ENCODE measurements around the gene PAFAH1B2. TPM values are rescaled to one million over a fixed set of nuclear protein-coding genes. Genes with fewer than 3 reads are reported as not detected.
"Not testable (repeated sequence)": the region's sequence is repeated elsewhere in the genome, so short reads cannot be mapped to it uniquely, and the experiment has no call there.

The PAFAH1B2 gene
- total RNA-seq, 1 donor from 2014 or later, result 190 TPM

DNA sequence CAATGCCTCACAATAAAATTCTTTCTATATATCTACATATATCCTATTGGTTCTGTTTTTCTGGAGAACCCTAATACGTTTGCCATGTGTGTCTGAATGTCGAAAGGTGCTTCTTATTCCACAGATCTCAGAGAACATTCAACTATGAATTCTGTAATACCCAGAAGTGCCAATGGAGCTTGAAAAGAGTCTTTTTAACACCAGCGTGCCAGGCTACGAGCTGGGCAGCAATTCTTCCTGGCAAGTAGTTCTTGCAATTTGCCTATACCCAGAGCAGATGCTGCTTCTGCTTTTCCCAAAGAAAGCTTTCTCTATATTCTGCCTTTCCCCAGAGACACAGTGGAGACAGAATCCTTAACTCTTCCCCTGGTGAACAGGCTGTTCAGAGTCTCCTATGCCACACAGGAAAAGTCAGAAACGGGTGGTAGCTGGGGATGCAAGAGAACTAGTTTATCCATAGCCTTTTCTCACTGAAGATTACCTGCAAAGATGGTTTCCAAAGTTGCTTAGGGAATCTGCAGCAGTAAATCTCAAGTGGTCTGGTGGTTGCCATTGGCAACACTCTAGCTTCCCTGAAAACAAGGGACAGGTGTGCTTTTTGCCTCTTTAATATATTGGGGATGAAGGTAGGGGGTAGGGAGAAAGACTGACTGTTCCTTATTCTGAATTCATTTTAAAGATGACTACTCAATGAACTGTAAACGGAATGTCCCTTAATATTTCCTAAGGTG, 16.8 kb upstream of the PAFAH1B2 start:
- DNase-seq (ENCODE audit: low read depth in 2 of 2), result no peak

- no peak for DNase-seq (ENCODE audit: low read depth in 2 of 2)
Measured at GRCh38 chr11:117128289-117128688, 15.8 kb upstream of the PAFAH1B2 start.

DNA sequence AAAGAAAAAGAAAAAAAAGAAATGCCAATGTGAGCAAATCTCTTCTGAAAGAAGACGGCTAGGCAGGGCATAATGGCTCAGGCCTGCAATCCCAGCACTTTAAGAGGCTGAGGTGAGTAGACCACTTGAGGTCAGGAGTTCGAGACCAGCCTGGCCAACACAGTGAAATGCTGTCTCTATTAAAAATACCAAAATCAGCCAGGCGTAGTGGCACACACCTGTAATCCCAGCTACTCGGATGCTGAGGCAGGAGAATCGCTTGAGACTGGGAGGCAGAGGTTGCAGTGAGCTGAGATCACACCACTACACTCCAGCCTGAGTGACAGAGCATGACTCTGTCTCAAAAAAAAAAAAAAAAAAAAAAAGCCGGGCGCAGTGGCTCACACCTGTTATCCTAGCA, 13.7 kb upstream of the PAFAH1B2 start:
- not testable (repeated sequence) for DNase-seq (ENCODE audit: low read depth in 2 of 2)

GRCh38 chr11:117130879-117131278, 13.2 kb upstream of the PAFAH1B2 start:
- DNase-seq (ENCODE audit: low read depth in 2 of 2), result no peak

- no peak for DNase-seq (ENCODE audit: low read depth in 2 of 2)
Measured at GRCh38 chr11:117134431-117134830, 9.7 kb upstream of the PAFAH1B2 start.

- DNase-seq (ENCODE audit: low read depth in 2 of 2), result not testable (repeated sequence)
Measured at GRCh38 chr11:117134979-117135378, 9.1 kb upstream of the PAFAH1B2 start.

GRCh38 chr11:117137223-117138086, 6.6 kb upstream of the PAFAH1B2 start:
- DNase-seq (ENCODE audit: low read depth in 2 of 2), result not testable (repeated sequence)

GRCh38 chr11:117143390-117143789, 697 bp upstream of the PAFAH1B2 start:
- DNase-seq (ENCODE audit: low read depth in 2 of 2), result peak in 1 of 2 donors; percentile 42

GRCh38 chr11:117144477-117145392, 648 bp downstream of the PAFAH1B2 start:
- DNase-seq (ENCODE audit: low read depth in 2 of 2), result peak; percentile 76 to 92

DNA sequence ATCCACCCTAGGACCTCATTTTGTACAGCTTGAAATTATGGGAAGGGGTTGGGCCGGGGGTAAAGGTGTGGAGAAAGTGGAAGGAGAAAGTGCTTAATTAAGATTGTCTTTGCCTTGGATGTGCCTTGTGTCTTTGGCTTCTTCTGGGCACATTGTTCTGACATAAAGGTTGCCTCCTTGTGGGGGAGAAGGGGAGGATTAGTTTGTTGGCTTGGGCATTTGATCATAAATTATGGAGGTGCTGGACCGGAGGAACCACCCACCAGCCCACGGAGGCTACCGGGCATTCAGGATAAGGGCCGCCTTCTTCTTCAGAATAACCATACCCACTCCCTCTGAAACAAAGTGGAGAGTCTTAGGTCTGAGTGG, 1.3 kb downstream of the PAFAH1B2 start:
- DNase-seq (ENCODE audit: low read depth in 2 of 2), result peak in 1 of 2 donors; percentile 67

DNA sequence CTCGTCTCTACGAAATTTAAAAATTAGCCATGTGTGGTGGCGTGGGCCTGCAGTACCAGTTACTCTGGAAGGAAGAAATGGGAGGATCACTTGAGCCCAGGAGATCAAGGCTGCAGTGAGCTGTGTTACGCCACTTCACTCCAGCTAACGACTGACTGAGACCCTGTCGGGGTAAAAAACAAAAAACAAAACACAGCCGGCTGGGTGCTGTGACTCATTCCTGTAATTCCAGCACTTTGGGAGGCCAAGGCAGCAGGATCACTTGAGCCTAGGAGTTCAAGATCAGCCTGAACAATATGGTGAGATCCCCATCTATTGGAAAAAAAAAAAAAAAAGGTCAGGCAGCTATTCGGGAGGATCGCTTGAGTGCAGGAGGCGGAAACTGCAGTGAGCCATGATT, 2.4 kb downstream of the PAFAH1B2 start:
- peak in 1 of 2 donors; percentile 3 for DNase-seq (ENCODE audit: low read depth in 2 of 2)

DNA sequence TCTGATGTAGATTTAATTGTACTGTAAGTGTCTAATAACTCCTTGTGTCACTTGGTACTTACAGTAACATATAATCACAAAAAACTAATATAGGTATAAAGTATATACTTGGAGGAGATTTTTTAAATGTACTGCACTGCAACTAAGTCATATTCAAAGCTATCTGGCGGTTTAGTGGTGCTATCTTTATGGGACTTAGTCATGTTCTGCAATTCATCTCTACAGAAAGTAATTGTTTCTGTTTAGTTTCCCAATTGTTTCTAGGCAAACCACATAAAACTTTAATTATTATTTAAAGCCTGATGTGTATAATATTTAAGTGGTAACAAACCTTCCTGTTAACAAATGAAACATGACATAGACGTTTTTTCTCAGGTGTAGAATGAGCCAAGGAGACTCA, 8.0 kb downstream of the PAFAH1B2 start:
- no peak for DNase-seq (ENCODE audit: low read depth in 2 of 2)

GRCh38 chr11:117154468-117154867, 10.4 kb downstream of the PAFAH1B2 start:
- no peak for DNase-seq (ENCODE audit: low read depth in 2 of 2)

DNA sequence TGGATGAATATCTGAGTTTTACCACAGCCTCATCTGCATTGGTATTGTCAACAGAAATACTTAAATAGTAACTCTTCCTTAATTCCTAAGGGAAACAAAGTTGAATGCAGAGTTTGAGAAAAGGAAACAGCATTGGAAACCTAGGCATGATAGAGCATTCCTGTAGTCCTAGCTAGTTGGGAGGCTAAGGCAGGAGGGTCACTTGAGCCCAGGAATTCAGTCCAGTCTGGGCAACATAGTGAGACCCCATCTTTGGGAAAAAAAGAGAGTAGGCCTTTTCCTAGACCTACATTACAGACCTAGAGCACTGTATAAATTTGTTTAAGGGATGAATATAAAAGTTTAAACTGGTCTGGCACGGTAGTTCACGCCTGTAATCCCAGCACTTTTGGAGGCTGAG, 13.4 kb downstream of the PAFAH1B2 start:
- DNase-seq (ENCODE audit: low read depth in 2 of 2), result no peak

GRCh38 chr11:117159892-117160291, 15.8 kb downstream of the PAFAH1B2 start:
- DNase-seq (ENCODE audit: low read depth in 2 of 2), result no peak

DNA sequence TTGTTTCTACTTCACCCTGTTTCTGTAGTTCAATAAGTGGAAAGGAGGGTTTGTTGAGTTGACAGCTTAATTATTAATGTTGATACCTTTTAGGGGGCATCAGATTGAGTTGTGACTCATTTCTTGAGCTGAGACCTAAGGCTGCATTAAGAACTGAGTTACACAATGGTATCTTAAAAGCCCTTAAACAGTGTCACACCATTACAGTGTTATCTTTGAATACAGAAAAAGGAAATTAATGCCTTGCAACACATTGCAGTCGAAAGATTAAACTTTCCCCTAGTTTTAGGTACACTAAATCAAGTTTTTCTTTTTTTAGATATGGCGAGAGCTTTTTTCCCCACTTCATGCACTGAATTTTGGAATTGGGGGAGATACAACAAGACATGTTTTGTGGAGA, 16.7 kb downstream of the PAFAH1B2 start:
- no peak for DNase-seq (ENCODE audit: low read depth in 2 of 2)

DNA sequence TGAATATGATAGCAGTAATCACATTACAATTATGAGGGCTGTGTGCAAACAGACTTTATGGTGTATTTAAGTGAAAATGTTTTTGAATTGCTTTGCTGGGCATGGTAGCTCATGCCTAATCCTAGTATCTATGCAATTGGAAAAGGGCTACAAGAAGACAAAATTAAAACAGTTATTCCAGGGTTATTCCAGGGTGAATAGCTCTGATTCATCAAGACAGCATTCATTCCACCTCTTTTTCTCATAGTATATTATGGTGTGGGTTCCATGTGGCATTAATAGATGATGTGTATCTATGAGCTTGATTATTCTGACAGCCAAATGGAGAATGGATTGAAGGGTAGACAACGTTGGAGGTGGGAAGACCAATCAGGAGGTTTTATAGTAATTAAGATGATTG, 22.4 kb downstream of the PAFAH1B2 start:
- DNase-seq (ENCODE audit: low read depth in 2 of 2), result no peak

- no peak for DNase-seq (ENCODE audit: low read depth in 2 of 2)
Measured at GRCh38 chr11:117169736-117170135, 25.6 kb downstream of the PAFAH1B2 start.

DNA sequence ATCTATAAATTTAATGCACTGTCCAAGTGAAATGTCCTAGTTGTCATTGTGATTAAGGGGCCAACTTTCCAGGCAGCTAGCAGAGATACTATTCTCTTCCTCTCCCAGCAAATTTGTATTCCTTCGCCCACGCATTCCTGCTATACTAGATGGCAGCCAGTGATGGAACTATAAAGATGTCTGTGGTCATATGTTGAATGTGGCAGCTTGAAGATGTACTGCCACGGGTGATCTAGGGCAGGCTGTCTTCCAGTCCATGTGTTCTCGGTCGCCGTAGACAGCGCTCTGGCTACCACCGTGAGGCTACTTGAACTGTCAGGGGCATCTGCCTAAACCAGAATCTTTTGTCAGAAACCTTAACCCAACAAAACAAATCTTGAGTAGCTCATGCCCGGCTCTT, 26.1 kb downstream of the PAFAH1B2 start:
- no peak for DNase-seq (ENCODE audit: low read depth in 2 of 2)

- DNase-seq (ENCODE audit: low read depth in 2 of 2), result no peak
Measured at GRCh38 chr11:117171007-117171403, 26.9 kb downstream of the PAFAH1B2 start.

- DNase-seq (ENCODE audit: low read depth in 2 of 2), result no peak
Measured at GRCh38 chr11:117171404-117172061, 27.4 kb downstream of the PAFAH1B2 start.
